HEK293 (cell line): ENCODE measurements around the gene GMDS.

Experiments used
- CTCF ChIA-PET: fragments of 350-600 bp; formaldehyde crosslinking; extraction: SDS; loops from one replicate; lab custom pipeline; 2021; ENCODE audit warnings: antibody characterized with exemption; lab: Yijun Ruan, JAX
- POLR2A ChIA-PET: fragments of 300-600 bp; formaldehyde crosslinking; extraction: SDS; loops from one replicate; lab custom pipeline; 2020; ENCODE audit warnings: antibody characterized with exemption, inconsistent platforms; lab: Yijun Ruan, JAX
- H3K27ac ChIP-seq: fragments of 200-500 bp; sonication (Bioruptor generic); 2 replicates; pipeline ENCODE4 v1.5.1; 2014; ENCODE audit warnings: low read depth, low read length, control low read depth, inconsistent platforms; ENCODE audit errors: extremely low read depth
- H3K36me3 ChIP-seq, 2 experiments: fragments of 200-500 bp in 1 of 2; sonication (Bioruptor generic) in 1 of 2; 1 replicate in 1 of 2; 2 replicates in 1 of 2; pipeline ENCODE4 v1.5.1; 2014 to 2017; ENCODE audit warnings: inconsistent platforms in 2 of 2, low read length in 2 of 2; ENCODE audit not compliant: control insufficient read depth in 2 of 2, insufficient read depth in 1 of 2
- H3K4me1 ChIP-seq: fragments of 200-500 bp; sonication (Bioruptor generic); 2 replicates; pipeline ENCODE4 v1.5.1; 2014; ENCODE audit warnings: mild to moderate bottlenecking, low read length, inconsistent platforms; ENCODE audit not compliant: control insufficient read depth, insufficient read depth
- H3K4me3 ChIP-seq: 2 replicates; pipeline ENCODE4 v1.5.1; 2011; ENCODE audit warnings: low read depth, mild to moderate bottlenecking, control low read depth, low read length, moderate library complexity
- H3K9me3 ChIP-seq: fragments of 200-500 bp; sonication (Bioruptor generic); 2 replicates; pipeline ENCODE4 v1.5.1; 2014; ENCODE audit warnings: low read depth, low read length, inconsistent platforms; ENCODE audit not compliant: control insufficient read depth, insufficient read depth
- AEBP2 ChIP-seq: fragments of 450-650 bp; formaldehyde crosslinking; IDR thresholded peaks from 2 replicates; pipeline ENCODE4 v1.5.1; 2016; ENCODE audit warnings: missing biosample characterization, missing genetic modification characterization, borderline replicate concordance
- FEZF1 ChIP-seq: fragments of 450-650 bp; formaldehyde crosslinking; IDR thresholded peaks from 2 replicates; pipeline ENCODE4 v1.5.1; 2016; ENCODE audit warnings: missing biosample characterization, missing genetic modification characterization
- INSM2 ChIP-seq: fragments of 450-650 bp; formaldehyde crosslinking; IDR thresholded peaks from 2 replicates; pipeline ENCODE4 v1.5.1; 2016; ENCODE audit warnings: missing biosample characterization, missing genetic modification characterization
- SP7 ChIP-seq: fragments of 450-650 bp; formaldehyde crosslinking; IDR thresholded peaks from 2 replicates; pipeline ENCODE4 v1.5.1; 2016; ENCODE audit warnings: missing biosample characterization, missing genetic modification characterization
- WT1 ChIP-seq: fragments of 450-650 bp; formaldehyde crosslinking; IDR thresholded peaks from 2 replicates; pipeline ENCODE4 v1.5.1; 2016; ENCODE audit warnings: missing biosample characterization, missing genetic modification characterization
- ZBTB10 ChIP-seq: fragments of 450-650 bp; formaldehyde crosslinking; IDR thresholded peaks from 2 replicates; pipeline ENCODE4 v1.5.1; 2016; ENCODE audit warnings: missing biosample characterization, missing genetic modification characterization
- ZBTB21 ChIP-seq: fragments of 450-650 bp; formaldehyde crosslinking; IDR thresholded peaks from 2 replicates; pipeline ENCODE4 v1.5.1; 2017; ENCODE audit warnings: missing biosample characterization, missing genetic modification characterization
- ZBTB48 ChIP-seq: fragments of 450-650 bp; formaldehyde crosslinking; IDR thresholded peaks from 2 replicates; pipeline ENCODE4 v1.5.1; 2016; ENCODE audit warnings: missing biosample characterization, missing genetic modification characterization
- ZBTB7A ChIP-seq: fragments of 450-650 bp; formaldehyde crosslinking; IDR thresholded peaks from 2 replicates; pipeline ENCODE4 v1.5.1; 2016; ENCODE audit warnings: low read depth, missing biosample characterization, missing genetic modification characterization
- ZEB2 ChIP-seq: fragments of 450-650 bp; formaldehyde crosslinking; IDR thresholded peaks from 2 replicates; pipeline ENCODE4 v1.5.1; 2016; ENCODE audit warnings: missing biosample characterization, missing genetic modification characterization
- ZFHX2 ChIP-seq: fragments of 450-650 bp; formaldehyde crosslinking; conservative IDR thresholded peaks from 2 replicates; pipeline ENCODE4 v1.5.1; 2016; ENCODE audit warnings: missing biosample characterization, missing genetic modification characterization
- ZNF133 ChIP-seq: fragments of 450-650 bp; formaldehyde crosslinking; IDR thresholded peaks from 2 replicates; pipeline ENCODE4 v1.5.1; 2016; ENCODE audit warnings: missing biosample characterization, missing genetic modification characterization
- ZNF221 ChIP-seq: fragments of 450-650 bp; formaldehyde crosslinking; IDR thresholded peaks from 2 replicates; pipeline ENCODE4 v1.5.1; 2017; ENCODE audit warnings: missing biosample characterization, missing genetic modification characterization, borderline replicate concordance
- ZNF302 ChIP-seq: fragments of 450-650 bp; formaldehyde crosslinking; IDR thresholded peaks from 2 replicates; pipeline ENCODE4 v1.5.1; 2016; ENCODE audit warnings: missing biosample characterization, missing genetic modification characterization, low read depth
- ZNF311 ChIP-seq: fragments of 450-650 bp; formaldehyde crosslinking; IDR thresholded peaks from 2 replicates; pipeline ENCODE4 v1.5.1; 2017; ENCODE audit warnings: missing biosample characterization, missing genetic modification characterization, borderline replicate concordance
- ZNF423 ChIP-seq: fragments of 450-650 bp; formaldehyde crosslinking; IDR thresholded peaks from 2 replicates; pipeline ENCODE4 v1.5.1; 2016; ENCODE audit warnings: missing biosample characterization, missing genetic modification characterization
- ZNF544 ChIP-seq: fragments of 450-650 bp; formaldehyde crosslinking; IDR thresholded peaks from 2 replicates; pipeline ENCODE4 v1.5.0; 2017; ENCODE audit warnings: missing biosample characterization, missing genetic modification characterization
- ZNF600 ChIP-seq: fragments of 450-650 bp; formaldehyde crosslinking; IDR thresholded peaks from 2 replicates; pipeline ENCODE4 v1.5.1; 2016; ENCODE audit warnings: missing biosample characterization, missing genetic modification characterization
- ZNF658 ChIP-seq: fragments of 450-650 bp; formaldehyde crosslinking; IDR thresholded peaks from 2 replicates; pipeline ENCODE4; 2016; ENCODE audit warnings: missing biosample characterization, missing genetic modification characterization
- ZNF670 ChIP-seq: fragments of 450-650 bp; formaldehyde crosslinking; IDR thresholded peaks from 2 replicates; pipeline ENCODE4 v1.5.1; 2016; ENCODE audit warnings: missing biosample characterization, missing genetic modification characterization, low read depth
- ZSCAN23 ChIP-seq: fragments of 450-650 bp; formaldehyde crosslinking; IDR thresholded peaks from 2 replicates; pipeline ENCODE4 v1.5.1; 2016; ENCODE audit warnings: missing biosample characterization, missing genetic modification characterization
- ZSCAN30 ChIP-seq: fragments of 450-650 bp; IDR thresholded peaks from 2 replicates; pipeline ENCODE4 v1.5.1; 2018; ENCODE audit warnings: missing biosample characterization, mild to moderate bottlenecking, missing genetic modification characterization, moderate library complexity

Gene GMDS

GRCh38 chr6:1798303-1798964 lies 447.0 kb downstream of the GMDS start (continued):
- no peak for TF ChIP-seq INSM2 (tag by site-specific recombination)

GRCh38 chr6:1797801-1798200 lies 447.6 kb downstream of the GMDS start:
- no peaks in the 10 kb centered on the region for H3K9me3 ChIP-seq
- peaks cover 16% of the 10 kb centered on the region for H3K4me1 ChIP-seq
- ChIA-PET POLR2A (interaction anchor here (0.6 kb wide), 2 partner anchors 191 to 196 kb away, joined by 3 read pairs; no protein-coding TSS in a partner anchor), CTCF (interaction anchor here (0.6 to 1.3 kb wide), 3 partner anchors 11 to 52 kb away, joined by 3 to 4 read pairs (median 3); no protein-coding TSS in a partner anchor)
- no peak for TF ChIP-seq ZNF670
- TF ChIP-seq AEBP2: no peak
- TF ChIP-seq ZNF311 (tag by site-specific recombination): no peak
- no peak for TF ChIP-seq ZNF600
- no peak for TF ChIP-seq ZNF133
- TF ChIP-seq ZFHX2 (tag by site-specific recombination): no peak
- TF ChIP-seq ZBTB7A: no peak
- no peak for TF ChIP-seq WT1 (tag by site-specific recombination)
- TF ChIP-seq ZNF221 (tag by site-specific recombination): no peak
- TF ChIP-seq SP7 (tag by site-specific recombination): no peak
- TF ChIP-seq ZSCAN30 (tag by site-specific recombination): no peak
- no peak for TF ChIP-seq ZSCAN23
- TF ChIP-seq ZNF302 (tag by site-specific recombination): no peak
- H3K4me3 ChIP-seq: no peak overlapping the region
- no peaks in the 10 kb centered on the region for H3K36me3 ChIP-seq
- no peak overlapping the region for H3K27ac ChIP-seq

GRCh38 chr6:1796706-1797529 lies 448.5 kb downstream of the GMDS start:
- Histone ChIP-seq H3K27ac (no peak overlapping the region), H3K4me3 (no peak overlapping the region), H3K9me3 (no peaks in the 10 kb centered on the region), H3K36me3 (no peaks in the 10 kb centered on the region), H3K4me1 (peaks cover 8% of the 10 kb centered on the region)
- ChIA-PET POLR2A (no interaction called here), CTCF (interaction anchor here (0.6 to 1.9 kb wide), 6 partner anchors 10 to 833 kb away, joined by 3 to 4 read pairs (median 3); no protein-coding TSS in a partner anchor)
- peak; percentile 34; the same call in 1 of the 2 replicates for TF ChIP-seq ZBTB48 (tag by site-specific recombination)
- TF ChIP-seq FEZF1 (tag by site-specific recombination): no peak

- TF ChIP-seq ZNF544 (tag by site-specific recombination) (no peak), ZBTB10 (tag by site-specific recombination) (no peak), ZNF658 (tag by site-specific recombination) (no peak), ZBTB21 (tag by site-specific recombination) (no peak), ZEB2 (tag by site-specific recombination) (no peak), ZNF423 (tag by site-specific recombination) (no peak)
- CTCF ChIA-PET: interaction anchor here (0.7 to 1.9 kb wide), 2 partner anchors 11 to 45 kb away, joined by 3 read pairs; no protein-coding TSS in a partner anchor
These were observed 449.5 kb downstream of the GMDS start for GRCh38 chr6:1795910-1796309.

More at GRCh38 chr6:1795910-1796309, 449.5 kb downstream of the GMDS start:
- Histone ChIP-seq H3K4me3 (no peak overlapping the region), H3K36me3 (no peaks in the 10 kb centered on the region), H3K4me1 (no peaks in the 10 kb centered on the region; the same call in 1 of the 2 replicates), H3K9me3 (no peaks in the 10 kb centered on the region), H3K27ac (no peak overlapping the region)
- POLR2A ChIA-PET: no interaction called here
